ENCODE results near the gene CERKL.

DNA sequence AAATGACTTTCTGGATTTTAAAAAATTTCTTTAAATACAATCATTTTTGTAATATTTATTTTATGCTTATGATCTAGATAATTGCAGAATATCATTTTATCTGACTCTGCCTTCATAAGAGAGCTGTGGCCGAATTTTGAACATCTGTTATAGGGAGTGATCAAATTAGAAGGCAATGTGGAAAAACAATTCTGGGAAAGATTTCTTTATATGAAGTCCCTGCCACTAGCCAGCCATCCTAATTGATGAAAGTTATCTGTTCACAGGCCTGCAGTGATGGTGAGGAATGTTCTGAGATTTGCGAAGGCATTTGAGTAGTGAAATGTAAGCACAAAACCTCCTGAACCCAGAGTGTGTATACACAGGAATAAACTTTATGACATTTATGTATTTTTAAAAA lies 120.2 kb downstream of the CERKL start:
- no peak for TF ChIP-seq CTCF (IDR thresholded peaks at IDR 0.05)
- TF ChIP-seq EZH2phosphoT487 (IDR thresholded peaks at IDR 0.05): no peak
- TF ChIP-seq EZH2 (IDR thresholded peaks at IDR 0.05): no peak
